Measurements from ENCODE around the gene CA5A. TPM values are rescaled to one million over a fixed set of nuclear protein-coding genes. Genes with fewer than 3 reads are reported as not detected.

The CA5A gene
- total and polyA plus RNA-seq, 2 of the 4 experiments (the other 2 are of a cell fraction), result not detected

DNA sequence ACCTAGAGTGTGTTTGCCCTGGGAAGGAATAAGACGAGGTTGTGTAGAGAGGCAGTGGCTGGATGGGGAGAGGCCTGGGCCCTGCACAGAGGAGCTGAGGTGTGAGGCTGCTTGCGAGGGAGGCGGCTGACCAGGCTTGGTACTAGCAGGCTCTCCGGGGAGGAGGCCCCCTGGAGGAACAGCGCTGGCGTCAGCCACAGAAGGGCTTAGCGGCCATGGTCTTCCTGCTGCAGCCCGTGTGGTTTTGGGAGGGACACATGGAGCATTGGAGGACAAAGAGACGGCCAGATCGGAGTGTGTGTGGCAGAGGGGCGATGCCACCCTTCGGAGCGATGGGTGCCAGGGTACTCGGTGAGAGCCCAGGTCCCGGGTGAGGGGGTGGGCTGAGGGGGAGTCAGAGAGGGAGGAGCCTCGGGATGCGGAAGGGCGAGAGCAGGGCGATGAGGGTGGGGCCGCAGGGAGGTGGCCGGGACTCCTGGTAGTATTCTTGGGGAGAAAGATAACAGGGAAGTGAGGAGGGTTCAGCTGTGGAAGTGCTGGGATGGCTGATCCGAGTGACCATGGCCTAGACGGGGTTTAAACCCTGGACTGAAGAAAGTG, 23.2 kb upstream of the CA5A start:
- in situ Hi-C loops (cut with MboI; ENCODE audit: low sequenced_read_pairs) (no loop called here), dilution Hi-C loops (cut with HindIII; ENCODE audit: low sequenced_read_pairs, unreplicated experiment) (no loop called here), intact Hi-C loops (cut with micrococcal nuclease) (loop anchor here (10.0 kb wide), 3 partner anchors 345 to 605 kb away; partner anchors contain the start of gene ZNF469)
- WGBS, 2 experiments (ENCODE audit: extremely low coverage in 2 of 2, insufficient read length in 1 of 2), result 92% methylated on average over 14 of the region's 23 CpGs; no CpG with 5 or more reads in 1 of the 2 experiments
- Histone ChIP-seq H3K4me3 (ENCODE audit: insufficient read depth, low read depth, low read length) (no peak overlapping the region), H3K4me1 (ENCODE audit: control insufficient read depth, insufficient read depth, low read length) (peaks cover 29% of the 10 kb centered on the region), H2AFZ (replicated peaks; ENCODE audit: low read length, poor library complexity) (no peak overlapping the region), H3K9me1 (ENCODE audit: insufficient read depth, low read length) (peaks cover 21% of the 10 kb centered on the region), H3K4me2 (ENCODE audit: low read depth, low read length) (no peak overlapping the region), H2BK5ac (ENCODE audit: low read depth, low read length, poor library complexity, severe bottlenecking) (no peak overlapping the region), H3K23ac (ENCODE audit: low read depth, low read length) (no peak overlapping the region), H3K9me3 (ENCODE audit: control insufficient read depth, insufficient read depth, low read length) (no peaks in the 10 kb centered on the region), H3K27ac (ENCODE audit: insufficient read depth, low read length) (no peak overlapping the region), H4K91ac (ENCODE audit: insufficient read depth, low read depth, low read length) (no peak overlapping the region), H3K27me3 (ENCODE audit: control insufficient read depth, insufficient read depth, low read length) (no peaks in the 10 kb centered on the region), H3K36me3 (ENCODE audit: control insufficient read depth, insufficient read depth, low read length) (peaks cover 2% of the 10 kb centered on the region; the same call in 1 of the 2 replicates), H3K79me1 (ENCODE audit: low read depth in 1 of 2, low read length in 2 of 2) (peaks cover 30 to 96% of the 10 kb centered on the region in 2 experiments), H4K20me1 (ENCODE audit: insufficient read depth, low read length) (peaks cover 22% of the 10 kb centered on the region), H2AK9ac (replicated peaks; ENCODE audit: low read depth, low read length, poor library complexity) (peak overlapping the region; percentile 11), H3K18ac (ENCODE audit: low read depth, low read length) (no peak overlapping the region), H3K56ac (ENCODE audit: extremely low read depth, insufficient read depth, low read length) (no peak overlapping the region), H2BK20ac (ENCODE audit: low read depth, low read length) (no peak overlapping the region), H3K4ac (ENCODE audit: low read depth, low read length) (no peak overlapping the region), H4K8ac (ENCODE audit: low read depth in 2 of 2, low read length in 2 of 2) (no peak overlapping the region), H2BK120ac (ENCODE audit: low read depth, low read length) (no peak overlapping the region), H2AK5ac (ENCODE audit: low read depth, low read length) (no peak overlapping the region), H3K14ac (replicated peaks; ENCODE audit: low read depth, low read length) (no peak overlapping the region), H3K9ac (ENCODE audit: low read depth, low read length) (no peak overlapping the region), H2BK15ac (ENCODE audit: low read depth, low read length) (no peak overlapping the region), H4K5ac (ENCODE audit: low read depth, low read length) (no peak overlapping the region)
- POLR2A ChIA-PET (ENCODE audit: unreplicated experiment), result no interaction called here
- TF ChIP-seq, protein P1, sequence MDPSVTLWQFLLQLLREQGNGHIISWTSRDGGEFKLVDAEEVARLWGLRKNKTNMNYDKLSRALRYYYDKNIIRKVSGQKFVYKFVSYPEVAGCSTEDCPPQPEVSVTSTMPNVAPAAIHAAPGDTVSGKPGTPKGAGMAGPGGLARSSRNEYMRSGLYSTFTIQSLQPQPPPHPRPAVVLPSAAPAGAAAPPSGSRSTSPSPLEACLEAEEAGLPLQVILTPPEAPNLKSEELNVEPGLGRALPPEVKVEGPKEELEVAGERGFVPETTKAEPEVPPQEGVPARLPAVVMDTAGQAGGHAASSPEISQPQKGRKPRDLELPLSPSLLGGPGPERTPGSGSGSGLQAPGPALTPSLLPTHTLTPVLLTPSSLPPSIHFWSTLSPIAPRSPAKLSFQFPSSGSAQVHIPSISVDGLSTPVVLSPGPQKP (IDR thresholded peaks at IDR 0.05; ENCODE audit: borderline replicate concordance, low read depth, low read length), result no peak
- TF ChIP-seq, protein P2, sequence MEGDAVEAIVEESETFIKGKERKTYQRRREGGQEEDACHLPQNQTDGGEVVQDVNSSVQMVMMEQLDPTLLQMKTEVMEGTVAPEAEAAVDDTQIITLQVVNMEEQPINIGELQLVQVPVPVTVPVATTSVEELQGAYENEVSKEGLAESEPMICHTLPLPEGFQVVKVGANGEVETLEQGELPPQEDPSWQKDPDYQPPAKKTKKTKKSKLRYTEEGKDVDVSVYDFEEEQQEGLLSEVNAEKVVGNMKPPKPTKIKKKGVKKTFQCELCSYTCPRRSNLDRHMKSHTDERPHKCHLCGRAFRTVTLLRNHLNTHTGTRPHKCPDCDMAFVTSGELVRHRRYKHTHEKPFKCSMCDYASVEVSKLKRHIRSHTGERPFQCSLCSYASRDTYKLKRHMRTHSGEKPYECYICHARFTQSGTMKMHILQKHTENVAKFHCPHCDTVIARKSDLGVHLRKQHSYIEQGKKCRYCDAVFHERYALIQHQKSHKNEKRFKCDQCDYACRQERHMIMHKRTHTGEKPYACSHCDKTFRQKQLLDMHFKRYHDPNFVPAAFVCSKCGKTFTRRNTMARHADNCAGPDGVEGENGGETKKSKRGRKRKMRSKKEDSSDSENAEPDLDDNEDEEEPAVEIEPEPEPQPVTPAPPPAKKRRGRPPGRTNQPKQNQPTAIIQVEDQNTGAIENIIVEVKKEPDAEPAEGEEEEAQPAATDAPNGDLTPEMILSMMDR (conservative IDR thresholded peaks at IDR 0.05; ENCODE audit: low read depth, low read length), result no peak
- no peak for TF ChIP-seq BHLHE40 (IDR thresholded peaks at IDR 0.05; ENCODE audit: low read depth, low read length)
- TF ChIP-seq NFE2L2 (IDR thresholded peaks at IDR 0.05; ENCODE audit: low read depth, low read length), result no peak
- no peak for TF ChIP-seq MAZ (IDR thresholded peaks at IDR 0.05; ENCODE audit: borderline replicate concordance, low read depth, low read length)
- no peak for TF ChIP-seq RFX5 (IDR thresholded peaks at IDR 0.05; ENCODE audit: low read depth, low read length)
- TF ChIP-seq SMC3 (IDR thresholded peaks at IDR 0.05; ENCODE audit: low read depth, low read length), result no peak
- no peak for TF ChIP-seq RCOR1 (IDR thresholded peaks at IDR 0.05; ENCODE audit: insufficient replicate concordance, low read length)
- TF ChIP-seq, protein P3, sequence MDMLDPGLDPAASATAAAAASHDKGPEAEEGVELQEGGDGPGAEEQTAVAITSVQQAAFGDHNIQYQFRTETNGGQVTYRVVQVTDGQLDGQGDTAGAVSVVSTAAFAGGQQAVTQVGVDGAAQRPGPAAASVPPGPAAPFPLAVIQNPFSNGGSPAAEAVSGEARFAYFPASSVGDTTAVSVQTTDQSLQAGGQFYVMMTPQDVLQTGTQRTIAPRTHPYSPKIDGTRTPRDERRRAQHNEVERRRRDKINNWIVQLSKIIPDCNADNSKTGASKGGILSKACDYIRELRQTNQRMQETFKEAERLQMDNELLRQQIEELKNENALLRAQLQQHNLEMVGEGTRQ (IDR thresholded peaks at IDR 0.05; ENCODE audit: low read depth, low read length), result no peak
- TF ChIP-seq POLR2A (IDR thresholded peaks at IDR 0.05; ENCODE audit: low read depth, low read length), result no peak
- TF ChIP-seq MAFK (IDR thresholded peaks at IDR 0.05; ENCODE audit: low read depth, low read length), result no peak
- TF ChIP-seq RAD21 (IDR thresholded peaks at IDR 0.05; ENCODE audit: low read length), result no peak
- no peak for TF ChIP-seq CEBPB (IDR thresholded peaks at IDR 0.05; ENCODE audit: low read depth, low read length)
- no peak for ATAC-seq (ENCODE audit: low read depth)
- no peak for DNase-seq
- CTCF ChIA-PET, result no interaction called here
- BruUV-seq (replicated peaks), result no TSS peak

Data from IMR-90 (cell line).